K562 (cell line): ENCODE data around the gene LILRB3. TPM values are rescaled to one million over a fixed set of nuclear protein-coding genes. Genes with fewer than 3 reads are reported as not detected.

ENCODE experiments used
- ARHGAP35 ChIP-seq: fragments of 450-650 bp; IDR thresholded peaks from 2 replicates; pipeline ENCODE4 v1.6.1; 2018; ENCODE audit not compliant: partially characterized antibody
- CUX1 ChIP-seq: fragments of 200-800 bp; sonication (Bioruptor generic); IDR thresholded peaks from 2 replicates; pipeline ENCODE4 v1.6.1; 2016; ENCODE audit warnings: missing genetic modification characterization, missing compliant biosample characterization
- E2F1 ChIP-seq: sonication (generic); formaldehyde crosslinking; IDR thresholded peaks from 2 replicates; pipeline ENCODE4 v1.8.1; 2023; ENCODE audit warnings: mild to moderate bottlenecking, missing genetic modification reagents, moderate library complexity
- HINFP ChIP-seq: fragments of 450-650 bp; conservative IDR thresholded peaks from 2 replicates; pipeline ENCODE4 v1.6.1; 2016; ENCODE audit warnings: missing genetic modification characterization, low read depth, mild to moderate bottlenecking, control low read depth, missing compliant biosample characterization
- HIVEP1 ChIP-seq: fragments of 250-450 bp; sonication (Bioruptor Pico); IDR thresholded peaks from 2 replicates; pipeline ENCODE4 v1.4.0; 2020; ENCODE audit warnings: mild to moderate bottlenecking
- ID3 ChIP-seq, 2 experiments: fragments of 250-450 bp in 1 of 2; fragments of 450-650 bp in 1 of 2; sonication (Bioruptor Pico) in 1 of 2; IDR thresholded peaks; 2 replicates each; pipeline versions ENCODE4 v1.6.1 to v1.8.0; 2016 to 2021; ENCODE audit warnings: mild to moderate bottlenecking in 2 of 2, moderate library complexity in 2 of 2, missing compliant biosample characterization in 1 of 2, missing genetic modification characterization in 1 of 2
- KDM4B ChIP-seq, 2 experiments: fragments of 450-650 bp in 1 of 2; sonication (generic) in 1 of 2; IDR thresholded peaks; 2 replicates each; pipeline ENCODE4 v1.6.1; 2016 to 2017; ENCODE audit warnings: borderline replicate concordance in 2 of 2, antibody characterized with exemption in 1 of 2, low read depth in 1 of 2, mild to moderate bottlenecking in 1 of 2
- LCOR ChIP-seq: sonication (generic); formaldehyde crosslinking; IDR thresholded peaks from 2 replicates; pipeline ENCODE4 v1.8.0; 2022; ENCODE audit warnings: mild to moderate bottlenecking, missing genetic modification reagents
- MYNN ChIP-seq, 2 experiments: sonication (generic); formaldehyde crosslinking in 1 of 2; IDR thresholded peaks; 2 replicates each; pipeline versions ENCODE4 v1.5.0 to v1.6.1; 2016 to 2020; ENCODE audit warnings: antibody characterized with exemption in 1 of 2, missing genetic modification reagents in 1 of 2
- RUNX1 ChIP-seq: sonication (generic); IDR thresholded peaks from 2 replicates; pipeline ENCODE4 v1.6.1; 2016; ENCODE audit warnings: antibody characterized with exemption, low read depth
- SP2 ChIP-seq: IDR thresholded peaks from 2 replicates; pipeline ENCODE4 v1.6.1; 2011; ENCODE audit warnings: mild to moderate bottlenecking, low read depth, low read length, moderate library complexity; ENCODE audit not compliant: poor library complexity, severe bottlenecking; ENCODE audit errors: extremely low read depth
- TFAM ChIP-seq: fragments of 250-450 bp; sonication (Bioruptor Pico); conservative IDR thresholded peaks from 2 replicates; pipeline ENCODE4 v1.5.0; 2021; ENCODE audit warnings: mild to moderate bottlenecking, moderate library complexity
- THRB ChIP-seq: fragments of 450-650 bp; formaldehyde crosslinking; conservative IDR thresholded peaks from 2 replicates; pipeline ENCODE4 v1.4.0; 2022; ENCODE audit warnings: mild to moderate bottlenecking, missing genetic modification characterization
- ZNF143 ChIP-seq: sonication (generic); formaldehyde crosslinking; IDR thresholded peaks from 2 replicates; pipeline ENCODE4 v1.9.0; 2022; ENCODE audit warnings: mild to moderate bottlenecking, missing genetic modification reagents
- ZNF780A ChIP-seq: fragments of 250-450 bp; sonication (Bioruptor Pico); IDR thresholded peaks from 2 replicates; pipeline ENCODE4 v1.5.0; 2021; ENCODE audit warnings: mild to moderate bottlenecking
- polyA plus RNA-seq, 8 experiments: library from polyadenylated mRNA; depleted of rRNA in 4 of 8; stranded (reverse) in 5 of 8; unstranded in 3 of 8; fragments of >200 nt; fragmentation: Nextera tagmentation in 2 of 8; fragmentation: Illumina TruSeq in 1 of 8; extraction: Ambion mirVana in 2 of 8; extraction: Trizol in 1 of 8; gene quantifications; 2 replicates each; pipeline versions ENCODE4 v1.2.1 to v1.2.3, GENCODE V29; 2011 to 2014; ENCODE audit warnings: inconsistent platforms in 1 of 8, missing spikeins in 1 of 8
- total RNA-seq, 7 experiments: library from RNA; depleted of rRNA in 6 of 7; stranded (reverse); fragments of >200 nt in 6 of 7; fragmentation: Illumina TruSeq in 2 of 7; extraction: Trizol in 2 of 7; gene quantifications; 2 replicates each; pipeline versions ENCODE4 v1.2.1 to v1.2.3, GENCODE V29; 2011 to 2021; ENCODE audit warnings: low replicate concordance in 1 of 7

The LILRB3 gene
- total and polyA plus RNA-seq, 9 of the 15 experiments (the other 6 are each of a cell fraction or from before 2014, with no cell fraction given) = 0.01 to 0.09 TPM; not detected in 7

GRCh38 chr19:54188215-54188871 is 34.5 kb downstream of the LILRB3 start (continued):
- TF ChIP-seq ZNF143 (no peak), ARHGAP35 (no peak), E2F1 (CRISPR knock-in tag) (no peak), RUNX1 (0 out of 2 replicates have a peak, but pooled peaks have one; percentile 31), TFAM (CRISPR knock-in tag) (no peak), KDM4B (IDR thresholded peaks at IDR 0.05; ENCODE audit: borderline replicate concordance in 2 of 2, low read depth in 1 of 2) (peak in 1 of 2 experiments; percentile 63; a peak in 1 of 4 replicates), CUX1 (CRISPR knock-in tag) (no peak), THRB (CRISPR knock-in tag) (no peak), MYNN (IDR thresholded peaks at IDR 0.05) (no peak), MYNN (CRISPR knock-in tag; IDR thresholded peaks at IDR 0.05) (no peak), HINFP (no peak), HIVEP1 (CRISPR knock-in tag) (no peak; the same call in 1 of the 2 replicates), ZNF780A (CRISPR knock-in tag) (no peak), SP2 (no peak), ID3 (CRISPR knock-in tag; IDR thresholded peaks at IDR 0.05) (no peak), ID3 (tag; IDR thresholded peaks at IDR 0.05) (no peak), LCOR (CRISPR knock-in tag) (no peak)
